IPS DF 4.7 (cell line): ENCODE measurements around the gene MAOA.
"Not testable (repeated sequence)": the region's sequence is repeated elsewhere in the genome, so short reads cannot be mapped to it uniquely, and the experiment has no call there.

Experiments
- DNase-seq: peaks from one replicate; pipeline ENCODE4 v3.0.0-alpha.2; 2013; ENCODE audit warnings: low spot score; ENCODE audit errors: extremely low read depth

The MAOA gene

DNA sequence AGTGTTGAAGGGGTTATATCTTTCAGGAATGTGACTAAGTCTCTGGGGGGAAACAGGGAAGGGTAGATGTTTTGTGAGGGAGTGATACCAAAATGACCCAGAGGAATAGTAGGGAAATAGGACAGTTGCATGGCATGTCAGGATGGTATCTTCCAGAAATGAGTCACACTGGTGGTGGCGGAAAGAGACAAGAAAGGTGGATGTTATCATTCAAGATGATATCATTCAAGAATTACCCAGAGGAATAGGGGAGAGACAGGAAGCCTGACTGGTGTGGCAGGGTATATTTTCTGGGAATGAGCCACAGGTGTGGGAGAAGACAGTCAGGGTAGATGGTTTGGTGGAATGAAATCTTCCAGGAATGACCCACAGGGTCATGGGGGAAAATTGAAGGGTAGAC is 61.1 kb downstream of the MAOA start:
- DNase-seq = no peak

DNA sequence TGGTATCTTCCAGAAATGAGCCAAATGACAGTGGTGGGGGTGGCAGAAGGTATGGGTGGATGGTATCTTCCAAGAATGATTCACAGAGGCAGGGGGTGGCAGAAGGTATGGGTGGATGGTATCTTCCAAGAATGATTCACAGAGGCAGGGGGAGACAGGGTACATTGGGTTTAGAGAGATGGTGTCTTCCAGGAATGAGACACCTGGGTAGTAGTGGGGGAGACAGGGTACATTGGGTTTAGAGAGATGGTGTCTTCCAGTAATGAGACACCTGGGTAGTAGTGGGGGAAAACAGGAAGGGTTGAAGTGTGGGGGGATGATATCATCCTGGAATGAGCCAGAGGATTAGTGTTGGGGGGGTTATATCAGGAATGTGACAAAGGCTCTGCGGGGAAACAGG is 62.0 kb downstream of the MAOA start:
- DNase-seq = no peak

DNA sequence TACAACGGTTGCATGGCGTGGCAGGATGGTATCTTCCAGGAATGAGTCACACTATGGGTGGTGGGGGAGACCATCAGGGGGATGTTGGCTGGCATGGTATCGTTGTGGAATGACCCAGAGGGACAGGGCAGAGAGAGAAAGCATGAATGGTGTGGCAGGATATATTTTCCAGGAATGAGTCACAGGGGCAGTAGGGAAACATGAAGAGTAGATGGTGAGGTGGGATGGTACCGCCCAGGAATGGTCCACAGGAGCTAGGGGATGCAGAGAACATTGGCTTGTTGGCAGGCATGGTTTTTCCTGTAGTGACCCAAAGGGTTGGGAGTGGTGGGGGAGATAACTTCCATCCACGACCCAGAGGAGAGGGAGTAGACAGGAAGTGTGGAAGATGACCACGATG is 62.4 kb downstream of the MAOA start:
- no peak for DNase-seq

DNA sequence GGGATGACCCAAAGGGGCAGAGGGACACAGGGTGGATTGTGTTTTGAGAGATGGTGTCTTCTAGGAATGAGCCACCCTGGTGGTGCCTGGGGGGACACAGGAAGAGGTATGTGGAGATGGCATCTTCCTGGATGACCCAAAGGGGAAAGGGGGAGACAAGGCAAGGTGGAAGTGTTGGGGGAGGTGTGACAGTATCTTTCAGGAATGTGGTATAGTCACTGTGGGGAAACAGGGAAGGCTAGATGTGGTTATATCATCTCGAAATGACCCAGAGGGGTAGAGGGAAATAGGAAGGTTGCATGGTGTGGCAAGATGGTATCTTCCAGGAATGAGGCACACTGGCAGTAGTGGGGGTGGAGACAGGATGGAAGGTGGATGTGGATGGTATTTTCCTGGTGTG is 62.9 kb downstream of the MAOA start:
- no peak for DNase-seq

DNA sequence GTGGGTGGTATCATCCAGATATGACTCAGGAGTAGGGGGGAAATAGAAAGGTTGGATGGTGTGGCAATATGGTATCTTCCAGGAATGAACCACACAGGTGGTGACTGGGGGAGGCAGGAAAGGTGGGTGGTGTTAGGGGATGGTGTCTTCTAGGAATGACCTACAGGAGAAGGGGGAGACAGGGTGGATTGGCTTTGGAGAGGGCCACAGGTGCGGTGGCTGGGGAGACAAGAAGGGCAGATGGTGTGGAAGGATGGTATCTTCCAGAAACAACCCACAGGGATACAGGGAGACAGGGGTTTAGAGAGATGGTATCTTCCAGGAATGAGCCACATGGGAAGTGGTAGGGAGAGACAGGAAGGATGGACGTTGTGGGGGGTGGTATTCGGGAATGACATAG is 64.0 kb downstream of the MAOA start:
- DNase-seq = no peak

DNA sequence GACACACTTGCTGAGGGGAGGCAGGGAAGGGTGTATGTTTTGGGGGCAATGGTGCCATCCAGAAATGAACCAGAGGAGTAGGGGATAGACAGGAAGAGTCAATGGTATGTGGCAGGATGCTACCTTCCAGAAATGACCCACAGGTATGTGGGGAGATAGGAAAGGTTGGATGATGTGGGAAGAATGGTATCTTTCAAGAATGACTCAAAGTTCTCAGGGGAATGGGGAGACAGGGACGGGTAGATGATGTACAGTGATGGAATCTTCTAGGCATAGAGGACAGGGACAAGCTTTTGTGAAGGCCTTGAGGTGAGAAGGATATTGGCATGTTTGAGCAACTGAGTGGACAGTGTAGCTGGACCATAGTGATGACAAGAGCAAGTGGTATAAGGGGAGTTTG is 64.9 kb downstream of the MAOA start:
- DNase-seq = no peak

DNA sequence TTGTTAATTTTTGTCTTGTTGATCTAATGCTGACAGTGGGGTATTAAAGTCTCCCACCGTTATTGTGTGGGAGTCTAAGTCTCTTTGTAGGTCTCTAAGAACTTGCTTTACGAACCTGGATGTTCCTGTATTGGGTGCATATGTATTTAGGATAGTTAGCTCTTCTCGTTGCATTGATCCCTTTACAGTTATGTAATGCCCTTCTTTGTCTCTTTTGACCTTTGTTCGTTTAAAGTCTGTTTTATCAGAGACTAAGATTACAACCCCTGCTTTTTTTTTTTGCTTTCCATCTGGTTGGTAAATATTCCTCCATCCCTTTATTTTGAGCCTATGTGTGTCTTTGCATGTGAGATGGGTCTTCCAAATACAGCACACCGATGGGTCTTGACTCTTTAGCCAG is 69.1 kb downstream of the MAOA start:
- not testable (repeated sequence) for DNase-seq

DNA sequence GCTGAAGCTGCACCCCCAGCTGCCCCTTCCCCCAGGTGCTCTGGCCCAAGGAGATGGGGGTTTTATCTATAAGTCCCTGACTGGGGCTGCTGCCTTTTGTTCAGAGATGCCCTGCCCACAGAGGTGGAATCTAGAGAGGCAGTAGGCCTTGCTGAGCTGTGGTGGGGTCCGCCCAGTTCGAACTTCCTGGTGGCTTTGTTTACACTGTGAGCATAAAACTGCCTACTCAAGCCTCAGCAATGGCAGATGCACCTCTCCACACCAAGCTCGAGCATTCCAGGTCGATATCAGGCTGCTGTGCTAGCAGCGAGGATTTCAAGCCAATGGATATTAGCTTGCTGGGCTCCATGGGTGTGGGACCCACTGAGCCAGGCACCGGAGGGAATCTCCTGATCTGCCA is 71.2 kb downstream of the MAOA start:
- not testable (repeated sequence) for DNase-seq

DNA sequence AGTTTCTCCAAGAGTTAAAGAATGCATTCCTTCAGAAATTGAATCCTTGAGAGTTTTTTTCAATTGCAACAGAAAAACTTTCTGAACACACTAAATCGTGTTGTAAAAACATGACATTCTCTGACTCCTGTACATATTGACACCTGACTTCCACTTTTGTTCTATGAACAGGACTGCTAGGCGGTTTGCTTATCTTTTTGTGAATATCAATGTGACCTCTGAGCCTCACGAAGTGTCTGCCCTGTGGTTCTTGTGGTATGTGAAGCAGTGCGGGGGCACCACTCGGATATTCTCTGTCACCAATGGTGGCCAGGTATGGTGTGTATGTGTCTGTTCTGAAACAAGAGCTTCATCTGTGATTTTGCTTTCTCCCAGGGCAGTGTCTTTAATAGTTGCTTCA is 71.9 kb downstream of the MAOA start:
- no peak for DNase-seq

DNA sequence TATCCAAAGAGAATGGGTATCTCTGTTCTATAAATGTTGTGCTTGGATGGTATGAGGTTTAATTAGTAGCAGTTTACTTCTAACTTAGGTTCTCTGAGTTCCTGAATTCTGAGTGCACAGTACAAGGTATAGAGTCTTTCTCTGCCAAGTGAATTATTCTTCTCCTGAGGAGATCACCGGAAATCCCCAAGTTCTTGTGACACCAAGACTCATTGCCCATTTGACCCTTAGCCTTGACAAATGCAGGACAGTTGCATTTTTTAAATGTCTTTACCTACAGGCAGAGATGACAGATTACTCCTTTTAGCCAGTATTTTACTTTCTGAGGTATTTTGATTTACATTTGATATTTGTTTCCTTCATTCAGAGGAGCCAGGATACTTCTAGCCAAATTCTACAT is 72.9 kb downstream of the MAOA start:
- no peak for DNase-seq

DNA sequence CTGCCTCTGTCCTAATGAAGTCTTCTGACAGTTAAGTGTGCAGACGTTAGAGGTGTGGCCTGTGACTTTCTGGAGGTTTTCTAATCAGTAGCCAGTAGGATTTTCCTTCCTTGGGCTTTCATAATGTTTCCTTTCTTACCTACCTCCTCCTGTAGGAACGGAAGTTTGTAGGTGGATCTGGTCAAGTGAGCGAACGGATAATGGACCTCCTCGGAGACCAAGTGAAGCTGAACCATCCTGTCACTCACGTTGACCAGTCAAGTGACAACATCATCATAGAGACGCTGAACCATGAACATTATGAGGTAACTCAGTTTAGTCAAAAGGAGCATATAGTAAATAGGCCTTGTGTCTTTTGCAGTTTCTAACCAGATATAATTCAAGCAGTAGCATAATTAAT is 75.0 kb downstream of the MAOA start:
- DNase-seq = no peak

DNA sequence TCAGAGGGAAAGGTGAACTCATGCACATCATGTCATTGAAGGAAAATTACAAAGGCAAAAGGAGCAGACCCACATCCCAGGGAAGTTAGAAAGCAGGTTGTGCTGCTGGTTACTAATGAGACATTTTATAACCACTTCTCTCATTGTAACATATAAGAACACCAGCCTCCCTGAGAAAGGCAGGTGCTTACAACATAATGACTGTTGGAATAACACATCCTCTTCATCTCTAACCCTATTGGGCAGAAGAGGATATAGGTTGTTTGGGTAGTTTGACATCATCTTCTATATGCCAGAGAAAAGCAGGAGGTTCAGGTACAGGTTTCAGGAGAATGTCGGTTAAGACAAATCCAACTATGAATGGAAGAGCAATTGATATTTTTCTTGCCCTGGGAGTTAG is 77.6 kb downstream of the MAOA start:
- DNase-seq = no peak

DNA sequence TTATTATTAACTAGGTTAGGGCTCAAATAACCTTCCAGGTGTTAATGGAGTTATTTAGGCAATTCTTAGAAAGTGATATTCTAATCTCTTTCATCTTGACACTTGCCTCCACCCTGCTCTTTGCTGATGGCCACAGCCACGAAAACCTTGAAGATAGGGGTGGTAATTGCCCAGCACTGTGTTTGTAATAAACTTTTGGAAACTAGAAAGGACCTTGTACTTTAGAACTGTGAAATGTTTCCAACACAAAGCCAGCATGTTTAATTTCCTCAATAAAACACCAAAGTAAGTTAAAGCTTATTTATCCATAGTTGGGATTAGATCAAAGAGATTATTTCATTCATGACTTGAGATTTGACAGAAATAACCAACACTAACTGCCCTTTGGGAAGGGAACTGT is 78.3 kb downstream of the MAOA start:
- no peak for DNase-seq

DNA sequence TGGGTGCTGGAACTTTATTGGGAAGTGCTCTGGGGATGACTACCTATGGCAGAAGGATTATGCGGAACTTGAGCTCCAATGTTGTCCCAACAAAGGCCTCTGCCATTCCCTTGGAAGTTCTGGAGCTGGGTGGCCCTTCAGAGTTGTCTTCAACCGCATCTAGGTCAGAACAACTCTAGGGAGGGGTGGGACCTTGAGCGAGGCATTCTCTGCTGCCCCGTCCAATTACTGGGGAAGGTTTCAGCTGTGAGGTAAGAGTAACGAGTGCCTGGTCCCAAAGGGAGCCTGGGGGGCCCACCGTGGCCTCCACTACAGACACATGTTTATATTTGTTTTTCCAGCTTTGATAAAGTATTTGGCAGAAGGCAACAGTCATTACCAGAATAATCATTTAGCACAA is 79.4 kb downstream of the MAOA start:
- no peak for DNase-seq

DNA sequence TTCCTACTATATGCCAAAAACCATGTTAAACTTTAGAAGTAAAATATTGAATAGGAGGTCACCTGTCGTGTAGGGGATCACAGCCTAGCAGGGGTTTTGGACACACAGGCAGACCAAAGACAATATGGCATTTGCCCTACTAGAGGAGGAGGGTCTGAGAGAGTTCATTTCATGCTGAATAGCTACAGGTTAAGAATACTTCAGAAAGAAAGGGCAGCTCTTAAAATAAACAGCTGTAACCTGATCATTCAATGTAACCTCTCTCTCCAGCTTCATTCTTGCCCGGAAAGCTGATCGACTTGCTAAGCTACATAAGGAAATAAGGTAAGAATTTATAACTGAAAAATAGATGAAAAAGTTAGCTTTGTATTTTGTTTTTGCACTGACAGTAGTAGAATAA is 79.9 kb downstream of the MAOA start:
- no peak for DNase-seq

DNA sequence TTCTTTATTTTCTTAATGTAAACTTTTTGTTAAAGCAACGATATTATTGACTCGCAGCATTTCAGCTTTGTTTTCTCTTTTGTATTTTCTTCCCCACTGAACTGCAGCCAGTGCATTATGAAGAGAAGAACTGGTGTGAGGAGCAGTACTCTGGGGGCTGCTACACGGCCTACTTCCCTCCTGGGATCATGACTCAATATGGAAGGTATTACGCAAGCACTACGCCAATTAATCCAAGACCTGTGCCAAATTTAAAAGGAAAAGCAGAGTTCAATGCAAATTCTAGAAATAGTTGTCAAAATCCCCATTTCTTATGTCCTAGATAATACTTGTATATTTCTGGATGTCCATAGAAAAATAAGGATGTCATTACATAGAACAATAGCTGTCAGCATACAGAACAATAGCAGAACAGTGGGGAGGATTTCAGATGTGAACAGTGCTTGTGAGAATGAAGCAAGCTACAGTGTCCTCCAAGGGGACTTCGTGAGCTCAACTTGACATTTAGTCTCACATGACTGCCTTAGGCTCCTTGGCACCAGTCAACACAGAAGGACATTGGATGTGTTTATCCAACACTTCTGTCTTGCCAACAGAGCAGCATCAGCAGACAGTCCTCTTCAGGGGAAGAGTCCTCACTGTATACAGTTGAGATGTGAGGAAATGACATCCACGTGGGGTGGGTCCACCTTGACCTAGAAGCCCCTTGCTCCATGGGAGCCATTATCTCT is 85.9 kb downstream of the MAOA start:
- no peak for DNase-seq

DNA sequence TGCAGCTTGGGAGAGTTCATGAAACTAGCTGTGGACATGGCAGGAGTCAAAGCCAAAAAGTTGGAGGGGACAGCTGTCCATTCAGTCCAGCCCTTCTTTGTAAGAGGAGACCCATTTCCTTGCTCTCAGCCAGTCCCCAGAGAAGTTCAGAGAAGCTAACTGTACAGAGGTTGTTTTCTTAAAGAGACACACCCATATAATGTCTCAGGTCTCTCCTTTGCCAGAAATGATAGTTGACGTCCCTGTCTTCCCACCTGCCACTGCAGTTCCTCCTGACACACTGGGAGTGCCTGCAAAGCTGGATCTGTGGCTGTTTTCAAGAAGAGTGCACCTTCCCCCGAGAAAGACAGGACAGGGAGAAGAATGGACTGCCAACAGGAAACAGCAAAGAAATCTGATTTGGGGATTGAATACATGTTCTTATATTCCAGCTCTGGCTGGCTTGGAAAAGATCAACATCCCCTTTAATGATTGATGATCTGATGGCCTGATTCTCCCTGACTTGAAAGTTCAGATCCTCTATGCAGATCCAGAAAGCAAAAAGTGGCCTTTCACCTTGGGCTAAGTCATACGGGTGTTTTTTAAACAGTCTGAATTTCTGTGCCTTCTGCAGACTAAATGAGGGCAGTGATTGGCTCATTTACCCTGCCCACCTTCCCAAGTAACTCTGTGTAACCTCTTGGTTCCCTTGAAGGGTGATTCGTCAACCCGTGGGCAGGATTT is 87.2 kb downstream of the MAOA start:
- DNase-seq = no peak

DNA sequence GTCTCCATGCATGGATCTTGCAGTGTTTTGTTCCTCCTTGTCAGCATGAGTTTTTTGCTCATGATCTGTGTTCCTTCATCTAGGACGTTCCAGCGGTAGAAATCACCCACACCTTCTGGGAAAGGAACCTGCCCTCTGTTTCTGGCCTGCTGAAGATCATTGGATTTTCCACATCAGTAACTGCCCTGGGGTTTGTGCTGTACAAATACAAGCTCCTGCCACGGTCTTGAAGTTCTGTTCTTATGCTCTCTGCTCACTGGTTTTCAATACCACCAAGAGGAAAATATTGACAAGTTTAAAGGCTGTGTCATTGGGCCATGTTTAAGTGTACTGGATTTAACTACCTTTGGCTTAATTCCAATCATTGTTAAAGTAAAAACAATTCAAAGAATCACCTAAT is 88.2 kb downstream of the MAOA start:
- no peak for DNase-seq

DNA sequence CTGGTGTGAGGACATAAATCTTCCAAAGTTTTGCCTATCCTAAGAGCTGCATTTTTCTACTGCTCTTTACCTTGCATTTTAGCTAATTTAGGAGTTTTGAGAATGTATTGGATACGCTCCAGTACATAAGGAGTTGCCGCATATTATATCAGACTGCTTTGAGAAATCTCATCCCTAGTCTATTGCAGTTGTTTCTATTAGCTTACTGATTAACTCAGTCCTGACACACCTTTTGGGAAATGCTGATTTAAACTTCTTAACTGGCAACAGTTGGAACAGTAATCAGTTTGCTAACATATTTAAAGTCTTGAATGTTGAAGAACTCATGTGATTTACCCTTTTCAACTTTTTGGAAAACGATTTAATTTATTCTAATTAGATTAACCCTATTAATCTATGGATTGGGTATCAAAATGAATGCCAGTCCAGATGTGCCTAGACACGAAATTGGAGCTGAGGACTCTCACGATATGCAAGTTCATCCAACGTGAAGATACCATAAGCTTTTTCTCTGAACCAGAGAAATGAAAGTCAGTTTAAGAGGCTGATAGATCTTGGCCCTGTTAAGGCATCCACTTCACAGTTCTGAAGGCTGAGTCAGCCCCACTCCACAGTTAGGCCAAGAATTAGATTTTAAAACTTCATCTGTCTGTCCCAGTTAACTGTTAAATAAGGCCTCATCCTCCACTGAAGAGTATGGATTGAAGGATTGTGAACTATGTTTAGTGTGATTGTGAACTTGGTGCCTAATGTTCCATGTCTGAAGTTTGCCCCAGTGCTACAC is 90.0 kb downstream of the MAOA start:
- DNase-seq = no peak

DNA sequence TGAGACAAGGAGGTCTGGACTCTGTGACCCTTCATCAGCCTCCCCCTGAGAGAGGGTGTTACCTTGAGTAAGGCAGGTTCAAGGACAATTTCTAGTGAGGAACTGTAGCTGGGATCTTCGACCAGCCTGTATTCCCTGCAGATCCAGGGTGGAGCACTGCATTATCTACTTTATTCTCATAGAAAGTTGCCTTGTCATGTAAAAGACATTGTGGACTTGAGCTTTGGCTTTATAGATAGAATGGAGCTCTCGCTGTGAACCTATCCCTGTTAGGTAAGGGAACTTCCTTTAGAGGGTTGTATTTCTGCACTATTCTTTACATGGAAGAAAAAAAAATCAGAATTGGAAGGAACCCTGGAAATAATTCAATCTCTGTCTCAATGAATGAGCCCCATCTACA is 91.4 kb downstream of the MAOA start:
- no peak for DNase-seq

DNA sequence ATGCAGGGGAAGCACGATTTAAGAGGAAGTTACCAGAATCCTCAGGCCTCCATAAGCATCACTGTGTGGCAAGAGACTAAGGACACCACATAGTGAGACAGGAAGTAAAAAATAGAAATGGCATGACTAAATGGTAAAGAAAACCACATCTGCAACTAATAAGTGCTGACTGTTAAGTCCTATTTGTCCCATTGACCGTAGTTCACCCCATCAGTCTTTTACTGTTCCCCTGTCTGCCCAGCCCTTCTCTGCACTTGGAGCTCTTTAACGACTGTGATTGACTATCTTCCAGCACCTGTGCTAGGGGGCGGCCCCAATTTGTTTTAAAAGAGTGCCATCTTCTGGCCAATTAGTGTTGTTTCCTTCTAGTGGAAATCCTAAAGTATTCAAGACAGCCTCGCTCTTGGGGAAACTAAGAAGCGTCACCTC is 94.2 kb downstream of the MAOA start:
- no peak for DNase-seq

DNA sequence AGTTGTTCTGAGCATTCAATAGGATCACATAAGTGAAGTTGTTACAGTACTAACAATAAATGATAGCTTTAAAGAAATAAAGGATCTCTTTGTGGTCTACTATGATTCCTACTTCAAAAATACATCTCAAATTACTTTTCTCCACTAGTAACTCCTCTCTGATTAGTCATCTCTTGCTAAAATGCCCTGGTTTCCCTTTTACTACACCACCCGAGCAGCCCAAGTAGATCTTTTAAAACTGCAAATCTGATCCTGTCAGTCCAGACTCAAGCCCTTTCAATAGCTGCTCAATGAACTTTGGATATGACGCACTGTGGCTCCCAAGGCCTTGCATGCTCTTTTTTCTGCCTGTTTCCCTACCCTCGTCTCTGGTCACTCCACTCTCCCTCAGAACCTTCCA is 97.5 kb downstream of the MAOA start:
- no peak for DNase-seq
